ENCODE data around the gene ANKRD22.

ANKRD22 gene

GRCh38 chr10:88794731-88795130 lies 56.9 kb downstream of the ANKRD22 start:
- DNase-seq, result no peak

- no peak for DNase-seq
Observed at GRCh38 chr10:88793712-88794299, 57.8 kb downstream of the ANKRD22 start.

- DNase-seq, result no peak
Observed at GRCh38 chr10:88792661-88793060, 59.0 kb downstream of the ANKRD22 start.

GRCh38 chr10:88791924-88792323 lies 59.7 kb downstream of the ANKRD22 start:
- DNase-seq, result no peak

GRCh38 chr10:88788924-88789323 lies 62.7 kb downstream of the ANKRD22 start:
- DNase-seq, result no peak

GRCh38 chr10:88787463-88787862 lies 64.2 kb downstream of the ANKRD22 start:
- no peak for DNase-seq

GRCh38 chr10:88786032-88786770 lies 65.4 kb downstream of the ANKRD22 start:
- no peak for DNase-seq

GRCh38 chr10:88783724-88784123 lies 67.9 kb downstream of the ANKRD22 start:
- DNase-seq, result no peak

- no peak for DNase-seq
Observed at GRCh38 chr10:88782222-88782621, 69.4 kb downstream of the ANKRD22 start.

- no peak for DNase-seq
Observed at GRCh38 chr10:88781206-88781605, 70.4 kb downstream of the ANKRD22 start.

All from effector CD4-positive, alpha-beta T cell (primary cell).